ENCODE measurements around the gene ENTR1.

Gene ENTR1

DNA sequence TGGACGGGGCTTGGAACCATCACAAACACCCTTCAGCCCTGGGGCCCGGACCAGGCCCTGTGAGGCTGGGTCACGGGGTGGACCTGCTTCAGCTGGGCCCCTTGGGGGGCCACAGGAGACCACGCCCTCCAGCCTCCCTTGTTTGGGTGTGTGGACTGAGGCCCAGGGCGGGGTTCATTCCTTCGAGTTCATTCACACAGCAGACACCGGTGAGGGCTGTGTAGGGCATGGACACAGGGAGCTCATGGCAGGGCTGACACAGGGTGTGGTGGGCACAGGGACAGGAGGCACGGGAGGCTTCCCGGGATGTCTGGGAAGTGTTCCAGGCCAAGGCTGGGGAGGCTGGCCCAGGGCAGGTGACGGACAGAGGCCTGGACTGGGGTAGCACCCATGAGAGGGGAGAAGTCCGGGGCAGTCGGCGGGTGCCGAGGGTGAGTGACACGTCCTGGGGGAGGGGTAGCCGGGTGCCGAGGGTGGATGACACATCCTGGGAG, 55.8 kb downstream of the ENTR1 start:
- Mint-ChIP-seq H3K4me3 (no peak overlapping the region), H3K27ac (peak overlapping the region; percentile 14), H3K9me3 (no peaks in the 10 kb centered on the region), H3K27me3 (no peaks in the 10 kb centered on the region), H3K4me1 (peaks cover 3 to 6% of the 10 kb centered on the region in 2 donors), H3K36me3 (peaks cover 4 to 8% of the 10 kb centered on the region in 2 donors)
- ATAC-seq (replicated peaks) = no peak
- DNase-seq = no peak

- Mint-ChIP-seq H3K27me3 (no peaks in the 10 kb centered on the region), H3K4me1 (peaks cover 3 to 6% of the 10 kb centered on the region in 2 donors), H3K36me3 (peaks cover 4 to 8% of the 10 kb centered on the region in 2 donors), H3K9me3 (no peaks in the 10 kb centered on the region), H3K4me3 (no peak overlapping the region), H3K27ac (no peak overlapping the region)
- no peak for ATAC-seq (replicated peaks)
- no peak for DNase-seq
Measured at GRCh38 chr9:136353757-136354488, 56.5 kb downstream of the ENTR1 start.

DNA sequence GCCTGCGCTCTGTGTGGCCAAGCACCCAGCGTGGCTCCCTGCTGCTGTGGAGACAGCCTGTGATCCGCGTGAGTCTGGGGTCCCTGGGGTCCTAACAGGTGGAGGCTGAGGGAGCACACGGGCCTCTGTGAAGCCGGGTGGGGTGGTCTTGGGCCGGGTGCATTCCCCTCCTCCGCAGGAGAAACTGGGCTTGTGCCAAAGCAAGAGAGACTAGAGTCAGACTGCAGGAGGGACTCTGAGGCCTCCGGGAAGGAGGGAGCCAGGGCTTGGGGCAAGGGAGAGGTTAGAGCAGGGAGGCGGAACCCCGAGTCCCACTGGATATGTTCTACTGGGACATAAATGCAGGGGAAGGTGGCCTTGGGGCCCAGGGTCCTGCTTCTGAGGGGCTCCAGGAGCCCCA, 57.3 kb downstream of the ENTR1 start:
- H3K27me3 Mint-ChIP-seq = no peaks in the 10 kb centered on the region
- DNase-seq (no peak), ATAC-seq (replicated peaks) (no peak)
- H3K4me3 Mint-ChIP-seq = no peak overlapping the region
- no peak overlapping the region for H3K27ac Mint-ChIP-seq
- H3K4me1 Mint-ChIP-seq = peaks cover 3 to 6% of the 10 kb centered on the region in 2 donors
- H3K9me3 Mint-ChIP-seq = no peaks in the 10 kb centered on the region
- peaks cover 0 to 3% of the 10 kb centered on the region in 2 donors for H3K36me3 Mint-ChIP-seq

- H3K36me3 Mint-ChIP-seq = peaks cover 0 to 3% of the 10 kb centered on the region in 2 donors
- no peak for DNase-seq
- H3K9me3 Mint-ChIP-seq = no peaks in the 10 kb centered on the region
- H3K27ac Mint-ChIP-seq = peak overlapping the region; percentile 31
- H3K27me3 Mint-ChIP-seq = no peaks in the 10 kb centered on the region
- ATAC-seq (replicated peaks) = no peak
- no peak overlapping the region for H3K4me3 Mint-ChIP-seq
- H3K4me1 Mint-ChIP-seq = peaks cover 3 to 6% of the 10 kb centered on the region in 2 donors
Measured at GRCh38 chr9:136352682-136353081, 57.7 kb downstream of the ENTR1 start.
